ENCODE results near the gene XAGE5.

DNA sequence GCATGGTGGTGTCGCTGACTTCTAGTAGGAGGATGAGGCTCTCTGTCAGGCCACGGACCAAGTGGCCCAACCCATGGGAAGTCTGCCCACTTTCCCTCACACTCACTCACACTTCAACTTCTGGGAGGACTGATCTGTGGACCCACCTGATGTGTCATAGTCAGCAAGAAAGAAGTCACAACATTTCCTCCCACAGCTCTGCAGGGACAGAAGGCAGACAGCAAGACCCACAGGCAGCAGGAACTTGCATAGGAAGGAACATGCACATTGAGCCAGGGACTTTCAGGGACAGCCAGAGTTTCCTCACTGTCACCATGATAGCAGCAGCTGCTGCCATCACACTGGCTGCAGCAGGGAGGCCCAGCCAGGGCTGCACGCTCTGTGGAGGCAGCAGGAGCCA, 19.5 kb downstream of the XAGE5 start:
- TF ChIP-seq, protein P1, sequence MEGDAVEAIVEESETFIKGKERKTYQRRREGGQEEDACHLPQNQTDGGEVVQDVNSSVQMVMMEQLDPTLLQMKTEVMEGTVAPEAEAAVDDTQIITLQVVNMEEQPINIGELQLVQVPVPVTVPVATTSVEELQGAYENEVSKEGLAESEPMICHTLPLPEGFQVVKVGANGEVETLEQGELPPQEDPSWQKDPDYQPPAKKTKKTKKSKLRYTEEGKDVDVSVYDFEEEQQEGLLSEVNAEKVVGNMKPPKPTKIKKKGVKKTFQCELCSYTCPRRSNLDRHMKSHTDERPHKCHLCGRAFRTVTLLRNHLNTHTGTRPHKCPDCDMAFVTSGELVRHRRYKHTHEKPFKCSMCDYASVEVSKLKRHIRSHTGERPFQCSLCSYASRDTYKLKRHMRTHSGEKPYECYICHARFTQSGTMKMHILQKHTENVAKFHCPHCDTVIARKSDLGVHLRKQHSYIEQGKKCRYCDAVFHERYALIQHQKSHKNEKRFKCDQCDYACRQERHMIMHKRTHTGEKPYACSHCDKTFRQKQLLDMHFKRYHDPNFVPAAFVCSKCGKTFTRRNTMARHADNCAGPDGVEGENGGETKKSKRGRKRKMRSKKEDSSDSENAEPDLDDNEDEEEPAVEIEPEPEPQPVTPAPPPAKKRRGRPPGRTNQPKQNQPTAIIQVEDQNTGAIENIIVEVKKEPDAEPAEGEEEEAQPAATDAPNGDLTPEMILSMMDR (IDR thresholded peaks at IDR 0.05; ENCODE audit: borderline replicate concordance, extremely low read depth, low read length, poor library complexity, severe bottlenecking): no peak
- TF ChIP-seq EZH2 (IDR thresholded peaks at IDR 0.05; ENCODE audit: borderline replicate concordance, low read depth, low read length, severe bottlenecking): no peak
